Uterus (tissue), 4 donors: ENCODE results near the gene ERO1B. TPM values are rescaled to one million over a fixed set of nuclear protein-coding genes. Genes with fewer than 3 reads are reported as not detected.
"Not testable (repeated sequence)": the region's sequence is repeated elsewhere in the genome, so short reads cannot be mapped to it uniquely, and the experiment has no call there.

Source experiments
- DNase-seq, 2 donors: peaks; one replicate each; pipeline ENCODE4 v3.0.0-alpha.2; 2019 to 2020
- H3K27ac ChIP-seq, 2 donors: fragments of 200-600 bp; sonication (generic); 1 replicate in 1 of 2; 2 replicates in 1 of 2; pipeline ENCODE4 v1.5.1; 2016 to 2018
- H3K27me3 ChIP-seq, 2 donors: fragments of 200-600 bp; sonication (generic); one replicate each; pipeline ENCODE4 v1.5.1; 2018 to 2019; ENCODE audit warnings: control low read depth in 1 of 2
- H3K36me3 ChIP-seq, 2 donors: fragments of 200-600 bp; sonication (generic); one replicate each; pipeline ENCODE4 v1.5.1; 2019; ENCODE audit warnings: control low read depth in 1 of 2
- H3K4me1 ChIP-seq, 2 donors: fragments of 200-600 bp; sonication (generic); one replicate each; pipeline ENCODE4 v1.5.1; 2018 to 2019; ENCODE audit warnings: control low read depth in 1 of 2
- H3K4me3 ChIP-seq, 2 donors: fragments of 200-600 bp; sonication (generic); 1 replicate in 1 of 2; 2 replicates in 1 of 2; pipeline ENCODE4 v1.5.1; 2018 to 2019; ENCODE audit warnings: mild to moderate bottlenecking in 1 of 2
- H3K9me3 ChIP-seq, 2 donors: fragments of 200-600 bp; sonication (generic); one replicate each; pipeline ENCODE4 v1.5.1; 2019; ENCODE audit warnings: control low read depth in 1 of 2
- CTCF ChIP-seq, 4 experiments: fragments of 200-600 bp in 2 of 4; fragments of 450-650 bp in 2 of 4; sonication (generic) in 2 of 4; IDR thresholded peaks; one replicate each; pipeline ENCODE4 v1.5.1; 2016 to 2019; ENCODE audit warnings: antibody characterized with exemption in 4 of 4, mild to moderate bottlenecking in 2 of 4, moderate library complexity in 1 of 4
- POLR2A ChIP-seq, 2 donors: fragments of 450-650 bp; IDR thresholded peaks; one replicate each; pipeline ENCODE4 v1.6.1; 2016; ENCODE audit warnings: antibody characterized with exemption in 2 of 2, mild to moderate bottlenecking in 1 of 2, moderate library complexity in 1 of 2
- intact Hi-C: fragments of 100-400 bp; cut with DNase I; formaldehyde crosslinking; loops from one replicate; pipeline ENCODE4 v1.15.1; 2023; ENCODE audit warnings: low total_unique reads
- total RNA-seq, 4 donors: library from RNA; depleted of rRNA in 3 of 4; stranded (reverse); fragments of >200 nt in 3 of 4; gene quantifications; one replicate each; pipeline versions ENCODE4 v1.1.0 to v1.2.4, GENCODE V29; 2014 to 2023
- donor health status: DM: yes; HTN: yes; CAD: no.

ERO1B gene
- total RNA-seq = 10 to 100 TPM; 11.5 to 55.8 (median 19.4) TPM

DNA sequence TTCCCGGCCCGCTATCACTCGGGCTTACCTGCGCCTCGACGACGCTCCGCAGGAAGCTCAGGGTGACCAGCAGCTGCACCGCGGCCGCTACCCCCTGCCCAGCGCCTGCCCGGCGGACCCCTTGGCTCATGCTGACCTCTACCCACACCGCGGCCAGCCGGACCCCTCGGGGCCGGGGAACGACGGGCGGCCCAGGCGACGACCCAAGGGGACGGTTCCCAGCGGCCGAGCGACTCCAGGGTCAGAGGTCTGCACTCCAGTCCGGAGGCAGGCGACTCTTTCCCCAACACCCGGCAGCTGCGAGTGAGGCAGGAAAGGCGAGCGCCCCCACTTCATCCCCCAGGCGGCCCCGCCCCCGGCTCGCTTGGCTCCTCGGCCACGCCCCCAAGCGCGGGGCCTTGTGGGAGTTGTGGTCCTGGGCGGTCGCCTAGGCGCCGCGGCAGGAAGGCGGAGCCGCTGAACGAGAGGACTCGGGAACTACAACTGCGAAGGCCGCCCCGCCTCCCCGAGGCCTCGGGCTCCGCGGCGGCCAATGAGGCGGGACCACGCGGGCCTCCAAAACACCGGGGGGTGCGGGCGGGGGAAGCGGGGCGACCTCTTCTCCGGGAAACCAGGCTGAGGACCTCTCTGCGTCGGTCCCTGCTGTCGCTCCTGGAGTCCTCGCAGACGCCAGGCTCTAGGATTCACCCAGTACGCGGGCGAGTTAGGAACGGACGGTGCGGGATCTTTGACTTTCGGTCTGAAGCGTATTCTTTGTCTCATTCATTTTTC is at the start of gene ERO1B:
Gene ERO1B (minus strand): TSS at position 305 of the 771 bp plus-strand sequence. CDS start 175 bp downstream, at position 130.
- H3K9me3 ChIP-seq = no peaks in the 10 kb centered on the region
- H3K4me3 ChIP-seq = peak within 1 kb of the TSS; percentile 82 to 83
- no peaks in the 10 kb centered on the region for H3K36me3 ChIP-seq
- no peaks in the 10 kb centered on the region for H3K4me1 ChIP-seq
- no peak for TF ChIP-seq CTCF (IDR thresholded peaks at IDR 0.05)
- peak; percentile 95 for TF ChIP-seq POLR2A (IDR thresholded peaks at IDR 0.05)
- intact Hi-C loops = no loop called here
- H3K27me3 ChIP-seq = no peaks in the 10 kb centered on the region
- peak within 1 kb of the TSS; percentile 77 to 86 for H3K27ac ChIP-seq
- DNase-seq = peak; percentile 95 to 98

GRCh38 chr1:236331412-236331811 is 49.7 kb upstream of the ERO1B start:
- H3K9me3 ChIP-seq, DNase-seq, H3K27ac ChIP-seq, H3K4me3 ChIP-seq, H3K4me1 ChIP-seq, intact Hi-C loops, H3K36me3 ChIP-seq, H3K27me3 ChIP-seq: not testable (repeated sequence)

DNA sequence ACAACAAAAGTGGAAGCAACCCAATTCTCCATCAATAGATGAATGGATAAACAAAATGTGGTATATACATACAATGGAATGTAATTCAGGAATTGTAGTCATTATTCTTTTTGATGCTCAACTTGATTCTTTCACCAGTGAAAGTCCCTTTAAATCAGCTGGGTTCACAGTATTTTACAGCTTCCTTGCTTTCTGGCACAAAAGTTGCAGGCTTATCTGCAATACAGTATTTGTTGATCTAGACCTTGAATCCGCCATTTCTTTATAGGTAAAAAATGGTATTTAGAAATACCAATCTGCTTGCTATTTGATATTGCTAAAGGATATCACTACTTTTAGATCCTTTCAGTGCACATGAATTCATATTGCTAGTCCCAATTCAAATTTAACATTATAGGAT is 44.7 kb upstream of the ERO1B start:
- H3K9me3 ChIP-seq = peaks cover 0 to 14% of the 10 kb centered on the region in 2 donors
- intact Hi-C loops = no loop called here
- H3K27ac ChIP-seq = no peak overlapping the region
- TF ChIP-seq CTCF (IDR thresholded peaks at IDR 0.05) (no peak), POLR2A (IDR thresholded peaks at IDR 0.05) (no peak)
- H3K36me3 ChIP-seq = no peaks in the 10 kb centered on the region
- H3K4me1 ChIP-seq = no peaks in the 10 kb centered on the region
- H3K4me3 ChIP-seq = no peak overlapping the region
- H3K27me3 ChIP-seq = no peaks in the 10 kb centered on the region
- no peak for DNase-seq

DNA sequence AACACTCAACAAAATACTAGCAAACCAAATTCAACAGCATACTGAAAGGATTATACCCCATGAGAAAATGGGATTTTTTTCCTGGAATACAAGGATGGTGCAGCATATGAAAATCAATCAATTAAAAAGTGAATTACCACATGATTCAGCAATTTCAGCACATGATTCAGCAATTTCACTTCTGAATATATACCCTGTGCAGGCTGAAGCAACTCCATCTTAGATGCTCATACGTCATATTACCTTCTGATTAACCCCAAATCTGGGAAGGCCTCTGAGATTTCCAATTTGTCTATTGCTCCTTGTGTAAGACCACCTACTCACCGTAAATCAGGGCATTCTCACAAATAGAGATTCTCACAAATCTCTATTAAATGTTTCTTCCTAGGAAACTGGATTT is 43.8 kb upstream of the ERO1B start:
- no peak for DNase-seq
- Histone ChIP-seq H3K4me3 (no peak overlapping the region), H3K36me3 (no peaks in the 10 kb centered on the region), H3K9me3 (peaks cover 0 to 14% of the 10 kb centered on the region in 2 donors), H3K27me3 (no peaks in the 10 kb centered on the region), H3K4me1 (no peaks in the 10 kb centered on the region), H3K27ac (no peak overlapping the region)
- intact Hi-C loops = no loop called here
- no peak for TF ChIP-seq CTCF (IDR thresholded peaks at IDR 0.05)

DNA sequence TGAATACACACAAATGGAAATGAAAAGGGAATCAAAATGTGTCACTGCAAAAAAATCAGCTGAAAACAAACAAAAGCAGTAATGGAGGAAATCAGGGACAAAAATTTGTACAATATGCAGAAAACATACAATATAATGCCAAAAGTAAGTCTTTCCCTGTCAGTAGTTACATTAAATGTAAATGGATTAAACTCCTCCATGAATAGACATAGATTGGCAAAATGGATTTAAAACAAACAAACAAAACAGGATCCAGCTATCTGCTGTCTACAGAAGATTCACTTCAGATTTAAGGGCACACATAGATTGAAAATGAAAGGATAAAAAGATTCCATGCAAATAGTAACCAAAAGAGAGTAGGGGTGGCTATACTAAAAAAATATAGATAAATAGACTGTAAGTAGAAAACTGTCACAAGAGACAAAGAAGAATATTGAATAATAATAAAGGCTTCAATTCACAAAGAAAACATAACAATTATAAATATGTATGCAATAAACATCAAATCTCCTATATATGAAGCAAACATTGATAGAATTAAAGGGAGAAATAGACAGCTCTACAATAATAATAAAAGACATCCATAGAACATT is 42.2 kb upstream of the ERO1B start:
- Histone ChIP-seq H3K4me1 (no peaks in the 10 kb centered on the region), H3K9me3 (peaks cover 0 to 14% of the 10 kb centered on the region in 2 donors), H3K4me3 (no peak overlapping the region), H3K27me3 (no peaks in the 10 kb centered on the region), H3K27ac (no peak overlapping the region), H3K36me3 (no peaks in the 10 kb centered on the region)
- no peak for DNase-seq
- TF ChIP-seq POLR2A (IDR thresholded peaks at IDR 0.05) (no peak), CTCF (IDR thresholded peaks at IDR 0.05) (no peak)
- intact Hi-C loops = no loop called here
